Measurements from ENCODE around the gene THRB.

DNA sequence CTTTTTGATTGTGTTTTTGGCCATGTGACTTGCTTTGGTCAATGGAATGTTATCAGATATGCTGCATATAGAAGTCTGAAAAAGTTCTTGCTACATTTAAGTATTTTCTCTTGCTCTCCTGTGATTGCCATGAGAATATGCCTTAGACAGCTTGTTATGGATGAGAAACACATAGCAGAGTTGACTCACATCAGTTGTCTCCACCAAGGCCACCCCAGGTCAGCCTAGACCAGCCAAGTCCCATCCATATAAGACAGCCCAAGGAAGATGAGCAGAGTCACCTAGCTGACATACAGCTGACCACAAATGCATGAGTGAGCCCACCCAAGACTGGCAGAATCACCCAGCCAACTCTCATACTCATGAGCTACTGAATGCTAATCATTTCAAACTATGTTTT lies 153.0 kb downstream of the THRB start:
- no peak for TF ChIP-seq CTCF (IDR thresholded peaks at IDR 0.05)
- TF ChIP-seq POLR2A (IDR thresholded peaks at IDR 0.05), result no peak
